HepG2 (cell line): Measurements from ENCODE around the gene GDE1. TPM values are rescaled to one million over a fixed set of nuclear protein-coding genes. Genes with fewer than 3 reads are reported as not detected.
A peak's percentile ranks its signal among the peaks of the same experiment; 100 is the strongest.

Experiments used
- ATF4 ChIP-seq, 2 experiments: fragments of 450-650 bp in 1 of 2; sonication (generic) in 1 of 2; formaldehyde crosslinking; IDR thresholded peaks; 2 replicates each; pipeline versions ENCODE4 v1.5.0 to v1.8.0; 2020 to 2022; ENCODE audit warnings: mild to moderate bottlenecking in 1 of 2, missing genetic modification reagents in 1 of 2
- BRD4 ChIP-seq: sonication (generic); formaldehyde crosslinking; IDR thresholded peaks from 2 replicates; pipeline ENCODE4 v1.4.0; 2020; ENCODE audit warnings: missing genetic modification reagents
- CBFB ChIP-seq: sonication (generic); formaldehyde crosslinking; IDR thresholded peaks from 2 replicates; pipeline ENCODE4 v1.4.0; 2020; ENCODE audit warnings: missing genetic modification reagents
- FOXK1 ChIP-seq: sonication (generic); formaldehyde crosslinking; IDR thresholded peaks from 2 replicates; pipeline ENCODE4 v1.4.0; 2020; ENCODE audit warnings: low read depth, missing genetic modification reagents, borderline replicate concordance
- FOXM1 ChIP-seq: sonication (generic); formaldehyde crosslinking; IDR thresholded peaks from 2 replicates; pipeline ENCODE4 v1.5.0; 2020; ENCODE audit warnings: missing genetic modification reagents
- GATAD2A ChIP-seq: IDR thresholded peaks from 2 replicates; pipeline ENCODE4 v1.6.1; 2016
- GTF3A ChIP-seq: sonication (generic); formaldehyde crosslinking; conservative IDR thresholded peaks from 2 replicates; pipeline ENCODE4 v1.4.0; 2020; ENCODE audit warnings: mild to moderate bottlenecking, missing genetic modification reagents
- KLF15 ChIP-seq: sonication (generic); formaldehyde crosslinking; IDR thresholded peaks from 2 replicates; pipeline ENCODE4 v1.8.1; 2023; ENCODE audit warnings: borderline replicate concordance, mild to moderate bottlenecking, inconsistent platforms, missing genetic modification reagents, mixed read lengths
- NBN ChIP-seq: fragments of 450-650 bp; conservative IDR thresholded peaks from 2 replicates; pipeline ENCODE4 v1.6.1; 2017
- PCBP2 ChIP-seq: fragments of 200-400 bp; formaldehyde crosslinking; optimal IDR thresholded peaks from 2 replicates; pipeline ENCODE3; 2018; ENCODE audit warnings: low read length, low read depth; ENCODE audit not compliant: poor library complexity, severe bottlenecking
- SMAD1 ChIP-seq: sonication (generic); formaldehyde crosslinking; IDR thresholded peaks from 2 replicates; pipeline ENCODE4 v1.4.0; 2020; ENCODE audit warnings: missing genetic modification reagents, low read depth, mild to moderate bottlenecking, borderline replicate concordance
- U2AF1 ChIP-seq: fragments of 200-400 bp; formaldehyde crosslinking; optimal IDR thresholded peaks from 2 replicates; pipeline ENCODE3; 2017; ENCODE audit warnings: mild to moderate bottlenecking, low read depth, low read length
- ZBTB33 ChIP-seq: sonication (generic); formaldehyde crosslinking; IDR thresholded peaks from 2 replicates; pipeline ENCODE4 v1.4.0; 2020; ENCODE audit warnings: missing genetic modification reagents
- ZBTB43 ChIP-seq: sonication (generic); formaldehyde crosslinking; conservative IDR thresholded peaks from 2 replicates; pipeline ENCODE4 v1.4.0; 2020; ENCODE audit warnings: missing genetic modification reagents
- ZKSCAN8 ChIP-seq: IDR thresholded peaks from 2 replicates; pipeline ENCODE4 v1.6.1; 2016; ENCODE audit warnings: borderline replicate concordance, missing genetic modification reagents, missing compliant biosample characterization
- ZNF256 ChIP-seq: sonication (generic); formaldehyde crosslinking; conservative IDR thresholded peaks from 2 replicates; pipeline ENCODE4 v1.4.0; 2020; ENCODE audit warnings: missing genetic modification reagents
- ZNF30 ChIP-seq: sonication (generic); formaldehyde crosslinking; IDR thresholded peaks from 2 replicates; pipeline ENCODE4 v1.5.0; 2020; ENCODE audit warnings: mild to moderate bottlenecking, missing genetic modification reagents
- ZNF510 ChIP-seq: sonication (generic); formaldehyde crosslinking; IDR thresholded peaks from 2 replicates; pipeline ENCODE4 v1.4.0; 2020; ENCODE audit warnings: low read depth, mild to moderate bottlenecking, missing genetic modification reagents
- ZNF605 ChIP-seq: sonication (generic); formaldehyde crosslinking; IDR thresholded peaks from 2 replicates; pipeline ENCODE4 v1.8.0; 2022; ENCODE audit warnings: mild to moderate bottlenecking, missing genetic modification reagents
- ZNF691 ChIP-seq: sonication (generic); formaldehyde crosslinking; IDR thresholded peaks from 2 replicates; pipeline ENCODE4 v1.4.0; 2020; ENCODE audit warnings: missing genetic modification reagents, low read depth, mild to moderate bottlenecking, borderline replicate concordance
- ZNF720 ChIP-seq: sonication (generic); formaldehyde crosslinking; IDR thresholded peaks from 2 replicates; pipeline ENCODE4 v1.4.0; 2020; ENCODE audit warnings: missing genetic modification reagents
- ZNF800 ChIP-seq: sonication (generic); formaldehyde crosslinking; IDR thresholded peaks from 2 replicates; pipeline ENCODE4 v1.4.0; 2020; ENCODE audit warnings: missing genetic modification reagents
- polyA plus RNA-seq, 8 experiments: library from polyadenylated mRNA; depleted of rRNA in 3 of 8; stranded (reverse) in 7 of 8; unstranded in 1 of 8; fragments of >200 nt; fragmentation: Illumina TruSeq in 4 of 8; extraction: Trizol in 4 of 8; gene quantifications; 2 replicates each; pipeline versions ENCODE4 v1.2.1 to v1.2.3, GENCODE V29; 2011 to 2016; ENCODE audit warnings: low read depth in 4 of 8, missing spikeins in 1 of 8, mixed read lengths in 1 of 8; ENCODE audit not compliant: insufficient read depth in 1 of 8
- total RNA-seq, 5 experiments: library from RNA; depleted of rRNA; stranded (reverse); fragments of >200 nt; fragmentation: Illumina TruSeq; extraction: Trizol; gene quantifications; 2 replicates each; pipeline ENCODE4 v1.2.3, GENCODE V29; 2016; ENCODE audit warnings: low read depth in 1 of 5

The GDE1 gene
- total and polyA plus RNA-seq, 2 of the 13 experiments (the other 11 are each of a cell fraction or from before 2014, with no cell fraction given) = 35.9 to 59.0 TPM

- TF ChIP-seq FOXK1 (CRISPR knock-in tag) (peak; percentile 85; the same call in 1 of the 2 replicates), ZNF510 (0 out of 2 replicates have a peak, but pooled peaks have one; percentile 15), ZNF605 (CRISPR knock-in tag) (peak; percentile 99), GTF3A (CRISPR knock-in tag) (no peak), ZNF720 (no peak), ATF4 (CRISPR knock-in tag; IDR thresholded peaks at IDR 0.05) (no peak), CBFB (CRISPR knock-in tag) (peak; percentile 62; the same call in 1 of the 2 replicates), ZNF256 (CRISPR knock-in tag) (0 out of 2 replicates have a peak, but pooled peaks have one; percentile 7), ZBTB33 (no peak), BRD4 (CRISPR knock-in tag) (peak; percentile 45), SMAD1 (CRISPR knock-in tag) (peak; percentile 74; the same call in 1 of the 2 replicates), GATAD2A (CRISPR knock-in tag) (no peak; the same call in 1 of the 2 replicates), PCBP2 (no peak), ZNF800 (CRISPR knock-in tag) (0 out of 2 replicates have a peak, but pooled peaks have one; percentile 3), ZBTB43 (CRISPR knock-in tag) (0 out of 2 replicates have a peak, but pooled peaks have one; percentile 46), U2AF1 (peak; percentile 10), NBN (no peak), ZNF30 (CRISPR knock-in tag) (no peak), ZNF691 (CRISPR knock-in tag) (no peak; the same call in 1 of the 2 replicates), FOXM1 (no peak), KLF15 (peak; percentile 81; the same call in 1 of the 2 replicates), ZKSCAN8 (CRISPR knock-in tag) (no peak)
Measured at GRCh38 chr16:19521471-19522396, at the start of gene GDE1 (continued).
